NCI-H69 (cell line): ENCODE measurements around the gene PCBD2.
"Not testable (repeated sequence)": the region's sequence is repeated elsewhere in the genome, so short reads cannot be mapped to it uniquely, and the experiment has no call there.

Experiments
- DNase-seq: peaks from one replicate; lab custom pipeline; 2025; lab: John Stamatoyannopoulos, UW

Gene PCBD2

GRCh38 chr5:134906811-134907210 is 1.9 kb downstream of the PCBD2 start:
- DNase-seq, result peak; percentile 9

GRCh38 chr5:134910752-134911151 is 5.8 kb downstream of the PCBD2 start:
- not testable (repeated sequence) for DNase-seq

GRCh38 chr5:134911285-134912206 is 6.6 kb downstream of the PCBD2 start:
- DNase-seq, result no peak

- DNase-seq, result no peak
Measured at GRCh38 chr5:134913254-134913653, 8.3 kb downstream of the PCBD2 start.

GRCh38 chr5:134913795-134914194 is 8.9 kb downstream of the PCBD2 start:
- no peak for DNase-seq

GRCh38 chr5:134917070-134917815 is 12.3 kb downstream of the PCBD2 start:
- no peak for DNase-seq

GRCh38 chr5:134918861-134919260 is 13.9 kb downstream of the PCBD2 start:
- DNase-seq, result no peak

- DNase-seq, result no peak
Measured at GRCh38 chr5:134920848-134921575, 16.1 kb downstream of the PCBD2 start.

- no peak for DNase-seq
Measured at GRCh38 chr5:134932508-134932907, 27.6 kb downstream of the PCBD2 start.

- DNase-seq, result no peak
Measured at GRCh38 chr5:134934202-134934601, 29.3 kb downstream of the PCBD2 start.

- no peak for DNase-seq
Measured at GRCh38 chr5:134935711-134936602, 31.0 kb downstream of the PCBD2 start.

GRCh38 chr5:134937526-134937925 is 32.6 kb downstream of the PCBD2 start:
- no peak for DNase-seq

- DNase-seq, result no peak
Measured at GRCh38 chr5:134938030-134938429, 33.1 kb downstream of the PCBD2 start.

GRCh38 chr5:134939500-134939899 is 34.6 kb downstream of the PCBD2 start:
- no peak for DNase-seq

- DNase-seq, result no peak
Measured at GRCh38 chr5:134943547-134943946, 38.6 kb downstream of the PCBD2 start.

- no peak for DNase-seq
Measured at GRCh38 chr5:134944630-134945029, 39.7 kb downstream of the PCBD2 start.

- no peak for DNase-seq
Measured at GRCh38 chr5:134945041-134945440, 40.1 kb downstream of the PCBD2 start.

- DNase-seq, result no peak
Measured at GRCh38 chr5:134948911-134949310, 44.0 kb downstream of the PCBD2 start.

GRCh38 chr5:134949316-134949715 is 44.4 kb downstream of the PCBD2 start:
- no peak for DNase-seq

GRCh38 chr5:134957920-134958608 is 53.1 kb downstream of the PCBD2 start:
- no peak for DNase-seq

GRCh38 chr5:134958755-134959154 is 53.8 kb downstream of the PCBD2 start:
- DNase-seq, result no peak
